ENCODE measurements around the gene HIVEP3. TPM values are rescaled to one million over a fixed set of nuclear protein-coding genes. Genes with fewer than 3 reads are reported as not detected.

HIVEP3 gene
- total RNA-seq, 4 donors from 2014 or later = 4.2 to 6.5 (median 4.7) TPM

DNA sequence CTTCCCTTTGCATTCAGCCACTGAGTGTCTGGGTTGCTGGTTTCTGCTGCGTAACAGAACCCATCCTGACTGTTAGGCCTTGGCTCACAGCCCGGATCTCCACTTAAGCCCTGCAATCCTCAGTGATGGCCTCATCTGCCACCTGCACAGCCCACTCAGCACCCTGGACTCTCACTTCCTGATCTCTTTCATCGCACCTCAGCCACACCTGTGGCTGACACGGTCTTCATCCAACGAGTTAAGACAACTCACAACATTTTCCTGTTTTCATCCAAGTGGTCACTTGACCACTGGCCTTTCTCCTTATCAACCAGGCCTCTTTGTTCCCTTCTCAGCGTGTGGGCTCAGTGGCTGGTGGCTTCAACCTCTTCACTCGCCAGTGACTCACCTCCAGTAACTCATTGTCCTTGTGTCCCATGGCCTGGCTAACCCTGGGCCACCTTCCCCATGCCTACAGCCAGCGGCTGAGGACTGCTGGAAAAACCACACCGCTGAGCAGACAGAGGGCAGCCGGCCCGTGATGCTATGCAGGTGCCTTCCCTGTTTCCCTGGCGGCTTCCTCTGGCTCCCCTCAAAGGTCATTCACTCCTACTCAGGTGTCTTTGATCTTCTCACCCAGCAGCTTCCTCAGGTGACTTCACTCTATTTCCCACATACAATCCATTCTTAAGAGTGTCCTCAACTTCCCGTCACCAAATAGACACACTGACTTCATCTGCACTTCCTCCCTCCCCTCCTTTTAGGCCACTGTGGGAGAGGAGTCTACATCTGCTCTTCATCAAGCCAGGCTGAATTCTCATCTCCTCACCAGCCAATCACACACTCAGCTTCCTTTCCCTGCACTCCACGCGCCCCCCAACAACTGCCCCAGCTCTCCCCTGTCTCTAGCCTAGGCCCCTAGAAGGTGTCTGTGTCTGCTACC, 414.3 kb downstream of the HIVEP3 start:
- TF ChIP-seq, protein P1, sequence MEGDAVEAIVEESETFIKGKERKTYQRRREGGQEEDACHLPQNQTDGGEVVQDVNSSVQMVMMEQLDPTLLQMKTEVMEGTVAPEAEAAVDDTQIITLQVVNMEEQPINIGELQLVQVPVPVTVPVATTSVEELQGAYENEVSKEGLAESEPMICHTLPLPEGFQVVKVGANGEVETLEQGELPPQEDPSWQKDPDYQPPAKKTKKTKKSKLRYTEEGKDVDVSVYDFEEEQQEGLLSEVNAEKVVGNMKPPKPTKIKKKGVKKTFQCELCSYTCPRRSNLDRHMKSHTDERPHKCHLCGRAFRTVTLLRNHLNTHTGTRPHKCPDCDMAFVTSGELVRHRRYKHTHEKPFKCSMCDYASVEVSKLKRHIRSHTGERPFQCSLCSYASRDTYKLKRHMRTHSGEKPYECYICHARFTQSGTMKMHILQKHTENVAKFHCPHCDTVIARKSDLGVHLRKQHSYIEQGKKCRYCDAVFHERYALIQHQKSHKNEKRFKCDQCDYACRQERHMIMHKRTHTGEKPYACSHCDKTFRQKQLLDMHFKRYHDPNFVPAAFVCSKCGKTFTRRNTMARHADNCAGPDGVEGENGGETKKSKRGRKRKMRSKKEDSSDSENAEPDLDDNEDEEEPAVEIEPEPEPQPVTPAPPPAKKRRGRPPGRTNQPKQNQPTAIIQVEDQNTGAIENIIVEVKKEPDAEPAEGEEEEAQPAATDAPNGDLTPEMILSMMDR (IDR thresholded peaks at IDR 0.05) = no peak
- TF ChIP-seq POLR2A (IDR thresholded peaks at IDR 0.05) (no peak), EP300 (IDR thresholded peaks at IDR 0.05) (no peak)
- H3K36me3 ChIP-seq = no peaks in the 10 kb centered on the region
- H3K27ac ChIP-seq = no peak overlapping the region
- no peak overlapping the region for H3K4me3 ChIP-seq
- no peaks in the 10 kb centered on the region for H3K27me3 ChIP-seq
- H3K9me3 ChIP-seq = no peaks in the 10 kb centered on the region
- 83 to 89% methylated on average over 15 of the region's 15 CpGs for WGBS, 2 donors
- peaks cover 0 to 13% (median 0%) of the 10 kb centered on the region in 4 donors for H3K4me1 ChIP-seq
- DNase-seq (ENCODE audit: low spot score in 2 of 2) = no peak

- Histone ChIP-seq H3K9me3 (no peaks in the 10 kb centered on the region), H3K36me3 (no peaks in the 10 kb centered on the region), H3K4me1 (peaks cover 0 to 20% (median 3%) of the 10 kb centered on the region in 4 donors), H3K27me3 (no peaks in the 10 kb centered on the region), H3K27ac (no peak overlapping the region), H3K4me3 (no peak overlapping the region)
- TF ChIP-seq, protein P1 (IDR thresholded peaks at IDR 0.05) = no peak
- TF ChIP-seq POLR2A (IDR thresholded peaks at IDR 0.05) = no peak
- no peak for TF ChIP-seq EP300 (IDR thresholded peaks at IDR 0.05)
- WGBS, 2 donors = 72 to 75% methylated on average over 11 of the region's 11 CpGs
- DNase-seq (ENCODE audit: low spot score in 2 of 2) = no peak
Measured at GRCh38 chr1:41503538-41504113, 415.1 kb downstream of the HIVEP3 start.

- peaks cover 0 to 28% (median 7%) of the 10 kb centered on the region in 4 donors for H3K4me1 ChIP-seq
- H3K36me3 ChIP-seq = no peaks in the 10 kb centered on the region
- H3K9me3 ChIP-seq = no peaks in the 10 kb centered on the region
- no peaks in the 10 kb centered on the region for H3K27me3 ChIP-seq
- DNase-seq (ENCODE audit: low spot score in 2 of 2) = no peak
- WGBS, 2 donors = 46 to 88% methylated on average over 5 of the region's 5 CpGs
- H3K4me3 ChIP-seq = no peak overlapping the region
- TF ChIP-seq, protein P1 (IDR thresholded peaks at IDR 0.05) = no peak
- TF ChIP-seq POLR2A (IDR thresholded peaks at IDR 0.05) = no peak
- TF ChIP-seq EP300 (IDR thresholded peaks at IDR 0.05) = no peak
- no peak overlapping the region for H3K27ac ChIP-seq
Measured at GRCh38 chr1:41502912-41503311, 415.8 kb downstream of the HIVEP3 start.

DNA sequence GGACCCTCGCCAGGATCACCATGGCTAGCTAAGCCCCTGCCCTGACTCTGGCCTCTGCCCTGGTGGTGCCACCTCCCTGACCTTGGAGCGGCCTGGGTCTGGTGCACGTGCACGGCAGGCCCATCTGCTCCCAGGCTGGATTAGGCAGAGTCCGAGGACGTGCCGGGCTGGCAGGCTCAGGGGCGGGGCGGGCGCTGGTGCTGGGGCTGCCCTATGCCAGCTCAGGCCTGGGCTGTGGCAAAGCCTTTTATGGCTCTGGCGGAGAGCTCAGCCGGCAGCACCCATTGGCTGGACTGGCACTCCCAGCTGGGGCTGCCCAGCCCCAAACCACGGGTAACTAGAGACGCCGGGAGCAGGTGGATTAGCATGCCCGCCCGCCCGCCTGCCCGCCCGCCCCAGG, 417.1 kb downstream of the HIVEP3 start:
- Histone ChIP-seq H3K4me1 (peaks cover 0 to 27% (median 13%) of the 10 kb centered on the region in 4 donors), H3K36me3 (no peaks in the 10 kb centered on the region), H3K27ac (no peak overlapping the region), H3K4me3 (no peak overlapping the region), H3K9me3 (no peaks in the 10 kb centered on the region), H3K27me3 (no peaks in the 10 kb centered on the region)
- WGBS, 2 donors = 92 to 97% methylated on average over 6 to 16 of the region's 20 CpGs
- no peak for TF ChIP-seq EP300 (IDR thresholded peaks at IDR 0.05)
- TF ChIP-seq, protein P1 (IDR thresholded peaks at IDR 0.05) = no peak
- no peak for TF ChIP-seq POLR2A (IDR thresholded peaks at IDR 0.05)
- no peak for DNase-seq (ENCODE audit: low spot score in 2 of 2)

All from tibial nerve (tissue), 4 donors.